ENCODE results near the gene LAMA2.

Gene LAMA2

GRCh38 chr6:129188306-129188705 is 305.4 kb downstream of the LAMA2 start:
- DNase-seq, result no peak

- DNase-seq, result no peak
Measured at GRCh38 chr6:129188795-129189194, 305.9 kb downstream of the LAMA2 start.

GRCh38 chr6:129189266-129189665 is 306.3 kb downstream of the LAMA2 start:
- no peak for DNase-seq

GRCh38 chr6:129191235-129191634 is 308.3 kb downstream of the LAMA2 start:
- no peak for DNase-seq

GRCh38 chr6:129192458-129192989 is 309.6 kb downstream of the LAMA2 start:
- DNase-seq, result no peak

- no peak for DNase-seq
Measured at GRCh38 chr6:129194306-129194941, 311.5 kb downstream of the LAMA2 start.

GRCh38 chr6:129195161-129195560 is 312.2 kb downstream of the LAMA2 start:
- DNase-seq, result no peak

GRCh38 chr6:129195643-129196042 is 312.7 kb downstream of the LAMA2 start:
- DNase-seq, result no peak

- DNase-seq, result no peak
Measured at GRCh38 chr6:129197154-129197553, 314.2 kb downstream of the LAMA2 start.

- no peak for DNase-seq
Measured at GRCh38 chr6:129200151-129200550, 317.2 kb downstream of the LAMA2 start.

- no peak for DNase-seq
Measured at GRCh38 chr6:129203190-129203900, 320.4 kb downstream of the LAMA2 start.

- no peak for DNase-seq
Measured at GRCh38 chr6:129206821-129207220, 323.9 kb downstream of the LAMA2 start.

GRCh38 chr6:129207832-129208231 is 324.9 kb downstream of the LAMA2 start:
- no peak for DNase-seq

GRCh38 chr6:129208415-129209034 is 325.6 kb downstream of the LAMA2 start:
- no peak for DNase-seq

- no peak for DNase-seq
Measured at GRCh38 chr6:129209355-129209754, 326.4 kb downstream of the LAMA2 start.

- no peak for DNase-seq
Measured at GRCh38 chr6:129210684-129211083, 327.7 kb downstream of the LAMA2 start.

GRCh38 chr6:129211626-129212025 is 328.7 kb downstream of the LAMA2 start:
- no peak for DNase-seq

GRCh38 chr6:129212081-129212480 is 329.1 kb downstream of the LAMA2 start:
- no peak for DNase-seq

- no peak for DNase-seq
Measured at GRCh38 chr6:129215246-129215645, 332.3 kb downstream of the LAMA2 start.

- no peak for DNase-seq
Measured at GRCh38 chr6:129215916-129216520, 333.1 kb downstream of the LAMA2 start.

GRCh38 chr6:129217701-129218100 is 334.8 kb downstream of the LAMA2 start:
- no peak for DNase-seq

GRCh38 chr6:129233458-129234134 is 350.7 kb downstream of the LAMA2 start:
- DNase-seq, result no peak

Data from NCI-H1048 (cell line).